AG04450 (cell line): Measurements from ENCODE around the gene GAREM1. TPM values are rescaled to one million over a fixed set of nuclear protein-coding genes. Genes with fewer than 3 reads are reported as not detected.

Experiments used
- CTCF ChIA-PET: fragments of 300-600, 350-600 bp; formaldehyde crosslinking; extraction: SDS; loops from one replicate; lab custom pipeline; 2022; ENCODE audit warnings: antibody characterized with exemption, inconsistent platforms; lab: Charles Lee
- POLR2A ChIA-PET: fragments of 350-600 bp; formaldehyde crosslinking; extraction: SDS; loops from one replicate; lab custom pipeline; 2021; ENCODE audit warnings: antibody characterized with exemption, inconsistent platforms; lab: Yijun Ruan, JAX
- DNase-seq: peaks from one replicate; pipeline ENCODE4 v3.0.0-alpha.2; 2011; ENCODE audit warnings: low read depth, low spot score
- H3K27ac ChIP-seq: one replicate; pipeline ENCODE4 v1.5.1; 2012; ENCODE audit warnings: low read depth, low read length, control low read depth
- H3K27me3 ChIP-seq: one replicate; pipeline ENCODE4 v1.6.0; 2012; ENCODE audit warnings: low read length; ENCODE audit not compliant: control insufficient read depth, insufficient read depth
- H3K4me3 ChIP-seq: 2 replicates; pipeline ENCODE4 v1.5.1; 2011; ENCODE audit warnings: mild to moderate bottlenecking, low read depth, low read length, control low read depth
- H3K9me3 ChIP-seq: 2 replicates; pipeline ENCODE4 v1.5.1; 2012; ENCODE audit warnings: low read length; ENCODE audit not compliant: control insufficient read depth, insufficient read depth
- CTCF ChIP-seq: IDR thresholded peaks from 2 replicates; pipeline ENCODE4 v1.5.1; 2011; ENCODE audit warnings: low read depth, low read length, control low read depth, inconsistent platforms
- polyA plus RNA-seq: library from polyadenylated mRNA; depleted of rRNA; stranded (reverse); fragments of >200 nt; gene quantifications from 2 replicates; pipeline ENCODE4 v1.2.3, GENCODE V29; 2011

Gene GAREM1
- polyA plus RNA-seq, 1 experiment: 3.4 TPM

- H3K9me3 ChIP-seq: no peaks in the 10 kb centered on the region
- POLR2A ChIA-PET: no interaction called here
- DNase-seq: no peak
- H3K27ac ChIP-seq: no peak overlapping the region
- no peak for TF ChIP-seq CTCF
- no peak overlapping the region for H3K4me3 ChIP-seq
- CTCF ChIA-PET: interaction anchor here (1.8 kb wide), 1 partner anchor 132 kb away, joined by 7 read pairs; the partner anchor contains the start of gene GAREM1
- H3K27me3 ChIP-seq: no peaks in the 10 kb centered on the region
Observed at GRCh38 chr18:32339045-32339444, 131.6 kb downstream of the GAREM1 start.

GRCh38 chr18:32337821-32338220 lies 132.9 kb downstream of the GAREM1 start:
- Histone ChIP-seq H3K9me3 (no peaks in the 10 kb centered on the region), H3K27ac (no peak overlapping the region), H3K4me3 (no peak overlapping the region), H3K27me3 (no peaks in the 10 kb centered on the region)
- CTCF ChIA-PET: interaction anchor here (1.8 kb wide), 1 partner anchor 133 kb away, joined by 7 read pairs; the partner anchor contains the start of gene GAREM1
- POLR2A ChIA-PET: no interaction called here
- DNase-seq: no peak
- no peak for TF ChIP-seq CTCF

GRCh38 chr18:32337347-32337746 lies 133.3 kb downstream of the GAREM1 start:
- no peak overlapping the region for H3K27ac ChIP-seq
- ChIA-PET POLR2A (no interaction called here), CTCF (interaction anchor here (1.8 kb wide), 1 partner anchor 133 kb away, joined by 7 read pairs; the partner anchor contains the start of gene GAREM1)
- no peak overlapping the region for H3K4me3 ChIP-seq
- TF ChIP-seq CTCF: no peak
- no peak for DNase-seq
- H3K27me3 ChIP-seq: no peaks in the 10 kb centered on the region
- H3K9me3 ChIP-seq: no peaks in the 10 kb centered on the region

- Histone ChIP-seq H3K27me3 (no peaks in the 10 kb centered on the region), H3K4me3 (no peak overlapping the region), H3K27ac (no peak overlapping the region), H3K9me3 (no peaks in the 10 kb centered on the region)
- no peak for DNase-seq
- TF ChIP-seq CTCF: no peak
- CTCF ChIA-PET: interaction anchor here (0.5 to 1.2 kb wide), 2 partner anchors 39 to 46 kb away, joined by 3 read pairs; no protein-coding TSS in a partner anchor
- POLR2A ChIA-PET: no interaction called here
Observed at GRCh38 chr18:32335228-32335627, 135.5 kb downstream of the GAREM1 start.

- H3K4me3 ChIP-seq: no peak overlapping the region
- no peaks in the 10 kb centered on the region for H3K27me3 ChIP-seq
- ChIA-PET POLR2A (no interaction called here), CTCF (interaction anchor here (0.6 to 1.4 kb wide), 2 partner anchors 137 to 211 kb away, joined by 3 to 7 read pairs; partner anchors contain the start of gene GAREM1)
- no peaks in the 10 kb centered on the region for H3K9me3 ChIP-seq
- DNase-seq: no peak
- H3K27ac ChIP-seq: no peak overlapping the region
- TF ChIP-seq CTCF: no peak
Observed at GRCh38 chr18:32333781-32334180, 136.9 kb downstream of the GAREM1 start.
